ENCODE results near the gene FAM186B. TPM values are rescaled to one million over a fixed set of nuclear protein-coding genes. Genes with fewer than 3 reads are reported as not detected.

FAM186B gene
- total RNA-seq, 1 donor from 2014 or later, result not detected

DNA sequence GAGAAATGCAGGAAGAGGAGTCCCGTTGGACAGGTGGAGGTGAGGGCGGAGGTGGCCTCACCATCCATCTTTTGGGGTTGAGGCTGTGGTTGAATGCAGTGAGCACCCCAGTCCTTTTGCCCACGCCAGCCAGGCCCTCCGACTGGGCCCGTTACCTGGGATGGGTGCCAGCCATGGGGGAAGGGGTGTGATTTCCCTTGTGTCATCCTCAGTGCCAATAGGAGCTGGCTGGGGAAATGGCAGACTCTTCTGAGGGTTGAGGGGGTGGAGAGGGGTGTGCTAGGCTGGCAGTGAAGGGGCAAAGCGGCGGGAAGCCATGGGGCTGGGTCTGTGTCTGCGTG lies 57.0 kb downstream of the FAM186B start:
- H3K27ac Mint-ChIP-seq, result no peak overlapping the region
- no peak overlapping the region for H3K4me3 Mint-ChIP-seq
- H3F3A ChIP-seq (ENCODE audit: low read depth), result peaks cover 6% of the 10 kb centered on the region
- H3K4me3 ChIP-seq, result peak overlapping the region; percentile 29
- H3K4me2 ChIP-seq, result peak overlapping the region; percentile 70
- no peaks in the 10 kb centered on the region for H4K20me1 ChIP-seq (ENCODE audit: low read depth)
- peaks cover 28% of the 10 kb centered on the region for H3K27me3 Mint-ChIP-seq (ENCODE audit: insufficient read depth, low read depth)
- no peaks in the 10 kb centered on the region for H3K9me3 ChIP-seq (ENCODE audit: low read depth)
- H3K27ac ChIP-seq, result no peak overlapping the region
- peaks cover 22% of the 10 kb centered on the region for H3K4me1 Mint-ChIP-seq
- peaks cover 14% of the 10 kb centered on the region for H3K4me1 ChIP-seq
- peaks cover 2% of the 10 kb centered on the region for H3K36me3 Mint-ChIP-seq
- H3K27me3 ChIP-seq, result peaks cover 94% of the 10 kb centered on the region
- no peaks in the 10 kb centered on the region for H3K36me3 ChIP-seq
- TF ChIP-seq EZH2 (IDR thresholded peaks at IDR 0.05), result no peak
- DNase-seq (ENCODE audit: low spot score), result no peak
- peaks cover 2% of the 10 kb centered on the region for H3K9me3 Mint-ChIP-seq
- H2AFZ ChIP-seq (replicated peaks), result peak overlapping the region; percentile 99
- H3K79me2 ChIP-seq (ENCODE audit: low read depth), result no peaks in the 10 kb centered on the region
- no peak overlapping the region for H3K9ac ChIP-seq

DNA sequence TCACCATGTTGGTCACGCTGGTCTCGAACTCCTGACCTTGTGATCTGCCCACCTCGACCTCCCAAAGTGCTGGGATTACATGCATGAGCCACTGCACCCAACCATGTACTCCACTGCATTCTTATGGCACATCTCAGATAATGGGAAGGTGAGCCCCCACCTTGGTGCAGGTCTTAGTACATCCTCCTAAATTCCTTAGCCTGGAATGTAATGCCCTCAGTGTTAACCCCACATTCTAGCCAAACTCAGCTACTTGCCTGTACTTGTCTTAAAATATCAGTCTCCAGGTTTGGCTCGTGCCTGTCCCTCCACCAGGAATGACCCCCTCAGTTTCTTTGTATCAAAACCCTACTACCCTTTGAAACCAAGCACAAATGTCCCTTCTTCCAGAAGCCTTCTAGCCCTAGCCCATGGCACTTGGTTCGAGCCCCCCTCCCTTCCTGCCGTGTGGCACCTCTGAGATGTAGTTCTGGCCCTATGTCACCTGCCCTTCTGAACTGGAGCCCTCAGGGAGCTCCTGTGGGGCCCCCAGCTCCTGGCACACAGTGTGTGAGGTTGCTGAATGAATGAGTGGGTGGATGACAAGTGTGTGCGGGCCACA lies 58.2 kb downstream of the FAM186B start:
- H3K27me3 ChIP-seq, result peaks cover 96% of the 10 kb centered on the region
- H3K27me3 Mint-ChIP-seq (ENCODE audit: insufficient read depth, low read depth), result peaks cover 32% of the 10 kb centered on the region
- H3K4me2 ChIP-seq, result no peak overlapping the region
- H3K4me3 ChIP-seq, result no peak overlapping the region
- H3K79me2 ChIP-seq (ENCODE audit: low read depth), result no peaks in the 10 kb centered on the region
- H3K27ac ChIP-seq, result no peak overlapping the region
- H3K9ac ChIP-seq, result no peak overlapping the region
- no peak overlapping the region for H3K4me3 Mint-ChIP-seq
- H3K36me3 Mint-ChIP-seq, result peaks cover 2% of the 10 kb centered on the region
- no peaks in the 10 kb centered on the region for H3K9me3 ChIP-seq (ENCODE audit: low read depth)
- peaks cover 6% of the 10 kb centered on the region for H3F3A ChIP-seq (ENCODE audit: low read depth)
- H4K20me1 ChIP-seq (ENCODE audit: low read depth), result no peaks in the 10 kb centered on the region
- no peak overlapping the region for H2AFZ ChIP-seq (replicated peaks)
- H3K4me1 ChIP-seq, result peaks cover 14% of the 10 kb centered on the region
- peaks cover 24% of the 10 kb centered on the region for H3K4me1 Mint-ChIP-seq
- no peak for DNase-seq (ENCODE audit: low spot score)
- H3K27ac Mint-ChIP-seq, result no peak overlapping the region
- TF ChIP-seq EZH2phosphoT487 (IDR thresholded peaks at IDR 0.05) (no peak), EZH2 (IDR thresholded peaks at IDR 0.05) (no peak)
- TF ChIP-seq, protein P1, sequence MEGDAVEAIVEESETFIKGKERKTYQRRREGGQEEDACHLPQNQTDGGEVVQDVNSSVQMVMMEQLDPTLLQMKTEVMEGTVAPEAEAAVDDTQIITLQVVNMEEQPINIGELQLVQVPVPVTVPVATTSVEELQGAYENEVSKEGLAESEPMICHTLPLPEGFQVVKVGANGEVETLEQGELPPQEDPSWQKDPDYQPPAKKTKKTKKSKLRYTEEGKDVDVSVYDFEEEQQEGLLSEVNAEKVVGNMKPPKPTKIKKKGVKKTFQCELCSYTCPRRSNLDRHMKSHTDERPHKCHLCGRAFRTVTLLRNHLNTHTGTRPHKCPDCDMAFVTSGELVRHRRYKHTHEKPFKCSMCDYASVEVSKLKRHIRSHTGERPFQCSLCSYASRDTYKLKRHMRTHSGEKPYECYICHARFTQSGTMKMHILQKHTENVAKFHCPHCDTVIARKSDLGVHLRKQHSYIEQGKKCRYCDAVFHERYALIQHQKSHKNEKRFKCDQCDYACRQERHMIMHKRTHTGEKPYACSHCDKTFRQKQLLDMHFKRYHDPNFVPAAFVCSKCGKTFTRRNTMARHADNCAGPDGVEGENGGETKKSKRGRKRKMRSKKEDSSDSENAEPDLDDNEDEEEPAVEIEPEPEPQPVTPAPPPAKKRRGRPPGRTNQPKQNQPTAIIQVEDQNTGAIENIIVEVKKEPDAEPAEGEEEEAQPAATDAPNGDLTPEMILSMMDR (IDR thresholded peaks at IDR 0.05), result no peak
- H3K9me3 Mint-ChIP-seq, result peaks cover 2% of the 10 kb centered on the region
- H3K36me3 ChIP-seq, result no peaks in the 10 kb centered on the region

DNA sequence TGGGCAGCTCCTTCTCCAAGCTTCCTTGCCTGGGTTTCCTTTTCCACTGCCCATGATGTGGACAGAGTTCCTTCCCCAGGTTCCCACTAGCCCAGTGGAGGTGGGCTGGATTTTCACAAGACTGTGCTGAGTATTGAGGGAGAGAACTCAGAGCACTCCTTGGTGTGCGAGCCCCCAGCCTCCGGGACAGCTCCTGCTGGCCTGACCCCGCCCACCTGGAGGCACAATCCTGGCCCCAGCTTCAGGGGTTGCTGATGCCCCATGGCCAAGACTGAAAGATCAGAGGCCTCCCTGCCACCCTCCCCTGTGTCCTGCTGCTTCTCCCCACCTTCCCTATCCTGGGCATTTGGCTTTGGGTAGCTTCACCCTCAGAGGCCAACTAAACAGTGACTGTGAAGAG lies 59.0 kb downstream of the FAM186B start:
- Mint-ChIP-seq H3K4me3 (no peak overlapping the region), H3K9me3 (peaks cover 2% of the 10 kb centered on the region), H3K36me3 (peaks cover 2% of the 10 kb centered on the region), H3K4me1 (peaks cover 24% of the 10 kb centered on the region), H3K27me3 (ENCODE audit: insufficient read depth, low read depth) (peaks cover 36% of the 10 kb centered on the region), H3K27ac (no peak overlapping the region)
- no peak for TF ChIP-seq EZH2phosphoT487 (IDR thresholded peaks at IDR 0.05)
- no peak for TF ChIP-seq EZH2 (IDR thresholded peaks at IDR 0.05)
- TF ChIP-seq, protein P1 (IDR thresholded peaks at IDR 0.05), result no peak
- Histone ChIP-seq H3K27me3 (peaks cover 96% of the 10 kb centered on the region), H3K9ac (no peak overlapping the region), H3K4me1 (peaks cover 14% of the 10 kb centered on the region), H4K20me1 (ENCODE audit: low read depth) (peaks cover under 1% of the 10 kb centered on the region), H2AFZ (replicated peaks) (no peak overlapping the region), H3F3A (ENCODE audit: low read depth) (peaks cover 6% of the 10 kb centered on the region), H3K4me3 (no peak overlapping the region), H3K36me3 (no peaks in the 10 kb centered on the region), H3K27ac (no peak overlapping the region), H3K9me3 (ENCODE audit: low read depth) (no peaks in the 10 kb centered on the region), H3K79me2 (ENCODE audit: low read depth) (no peaks in the 10 kb centered on the region), H3K4me2 (no peak overlapping the region)
- no peak for DNase-seq (ENCODE audit: low spot score)

DNA sequence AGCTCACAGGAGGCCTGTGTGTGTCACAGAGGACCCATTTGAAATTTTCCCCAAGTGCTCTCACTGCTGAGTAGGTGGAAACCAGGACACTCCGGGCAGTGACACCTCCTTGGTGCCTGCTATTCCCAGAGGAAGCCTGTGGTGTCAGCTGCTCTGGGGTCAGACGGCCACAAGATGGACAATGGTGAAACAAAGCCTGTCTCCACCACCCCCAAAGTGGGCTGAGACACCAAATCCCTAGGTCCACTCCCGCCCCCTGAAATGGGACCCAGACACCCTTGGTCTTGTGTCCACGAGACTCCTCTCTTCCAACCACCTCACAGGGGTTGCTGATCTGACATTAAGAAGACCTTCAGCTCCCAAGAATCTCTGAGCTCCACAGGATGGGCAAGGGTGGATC lies 59.6 kb downstream of the FAM186B start:
- TF ChIP-seq, protein P1 (IDR thresholded peaks at IDR 0.05), result no peak
- Histone ChIP-seq H3K4me1 (peaks cover 13% of the 10 kb centered on the region), H3K9me3 (ENCODE audit: low read depth) (no peaks in the 10 kb centered on the region), H3K4me2 (no peak overlapping the region), H2AFZ (replicated peaks) (no peak overlapping the region), H3F3A (ENCODE audit: low read depth) (peaks cover 5% of the 10 kb centered on the region), H3K79me2 (ENCODE audit: low read depth) (no peaks in the 10 kb centered on the region), H4K20me1 (ENCODE audit: low read depth) (peaks cover 7% of the 10 kb centered on the region), H3K27ac (no peak overlapping the region), H3K9ac (no peak overlapping the region), H3K27me3 (peaks cover 99% of the 10 kb centered on the region), H3K36me3 (no peaks in the 10 kb centered on the region), H3K4me3 (no peak overlapping the region)
- no peak overlapping the region for H3K27ac Mint-ChIP-seq
- DNase-seq (ENCODE audit: low spot score), result no peak
- peaks cover 2% of the 10 kb centered on the region for H3K36me3 Mint-ChIP-seq
- peaks cover 2% of the 10 kb centered on the region for H3K9me3 Mint-ChIP-seq
- H3K4me3 Mint-ChIP-seq, result peak overlapping the region; percentile 60
- peaks cover 42% of the 10 kb centered on the region for H3K27me3 Mint-ChIP-seq (ENCODE audit: insufficient read depth, low read depth)
- peaks cover 24% of the 10 kb centered on the region for H3K4me1 Mint-ChIP-seq
